Measurements from ENCODE around the gene UBE2D4.
"Not testable (repeated sequence)": the region's sequence is repeated elsewhere in the genome, so short reads cannot be mapped to it uniquely, and the experiment has no call there.

The UBE2D4 gene

GRCh38 chr7:43914795-43915194, 11.4 kb upstream of the UBE2D4 start:
- DNase-seq = no peak

GRCh38 chr7:43915907-43916306, 10.3 kb upstream of the UBE2D4 start:
- DNase-seq = no peak

- no peak for DNase-seq
These were observed 4.8 kb upstream of the UBE2D4 start for GRCh38 chr7:43921423-43921822.

GRCh38 chr7:43922726-43923125, 3.5 kb upstream of the UBE2D4 start:
- no peak for DNase-seq

GRCh38 chr7:43926798-43927123, 525 bp downstream of the UBE2D4 start:
- DNase-seq = no peak

GRCh38 chr7:43927810-43928209, 1.6 kb downstream of the UBE2D4 start:
- no peak for DNase-seq

- DNase-seq = no peak
These were observed 3.6 kb downstream of the UBE2D4 start for GRCh38 chr7:43929529-43930457.

GRCh38 chr7:43931346-43931745, 5.1 kb downstream of the UBE2D4 start:
- DNase-seq = no peak

- no peak for DNase-seq
These were observed 7.8 kb downstream of the UBE2D4 start for GRCh38 chr7:43933902-43934560.

GRCh38 chr7:43937444-43937843, 11.2 kb downstream of the UBE2D4 start:
- DNase-seq = no peak

GRCh38 chr7:43938892-43939482, 12.8 kb downstream of the UBE2D4 start:
- DNase-seq = no peak

- DNase-seq = no peak
These were observed 16.0 kb downstream of the UBE2D4 start for GRCh38 chr7:43942250-43942649.

GRCh38 chr7:43942997-43943396, 16.8 kb downstream of the UBE2D4 start:
- DNase-seq = no peak

GRCh38 chr7:43943417-43944187, 17.4 kb downstream of the UBE2D4 start:
- no peak for DNase-seq

GRCh38 chr7:43944286-43944685, 18.1 kb downstream of the UBE2D4 start:
- DNase-seq = no peak

- no peak for DNase-seq
These were observed 25.8 kb downstream of the UBE2D4 start for GRCh38 chr7:43952028-43952427.

GRCh38 chr7:43953071-43953470, 26.8 kb downstream of the UBE2D4 start:
- DNase-seq = no peak

- peak in 1 of 2 donors; percentile 18 for DNase-seq
These were observed 28.4 kb downstream of the UBE2D4 start for GRCh38 chr7:43954524-43955228.

GRCh38 chr7:43956027-43956426, 29.8 kb downstream of the UBE2D4 start:
- DNase-seq = no peak

- no peak for DNase-seq
These were observed 34.7 kb downstream of the UBE2D4 start for GRCh38 chr7:43960933-43961332.

- DNase-seq = not testable (repeated sequence)
These were observed 40.2 kb downstream of the UBE2D4 start for GRCh38 chr7:43966392-43966791.
